GM19239 (cell line): ENCODE results near the gene RBM12.
A peak's percentile ranks its signal among the peaks of the same experiment; 100 is the strongest.
"Not testable (repeated sequence)": the region's sequence is repeated elsewhere in the genome, so short reads cannot be mapped to it uniquely, and the experiment has no call there.

Experiments
- DNase-seq: peaks from one replicate; pipeline ENCODE4 v3.0.0; 2011; ENCODE audit warnings: low spot score; ENCODE audit not compliant: insufficient read length
- FAIRE-seq: peaks from 2 replicates; lab custom pipeline; 2011; peaks lifted over from hg19 to GRCh38; lab: Jason Lieb, UNC

Gene RBM12

DNA sequence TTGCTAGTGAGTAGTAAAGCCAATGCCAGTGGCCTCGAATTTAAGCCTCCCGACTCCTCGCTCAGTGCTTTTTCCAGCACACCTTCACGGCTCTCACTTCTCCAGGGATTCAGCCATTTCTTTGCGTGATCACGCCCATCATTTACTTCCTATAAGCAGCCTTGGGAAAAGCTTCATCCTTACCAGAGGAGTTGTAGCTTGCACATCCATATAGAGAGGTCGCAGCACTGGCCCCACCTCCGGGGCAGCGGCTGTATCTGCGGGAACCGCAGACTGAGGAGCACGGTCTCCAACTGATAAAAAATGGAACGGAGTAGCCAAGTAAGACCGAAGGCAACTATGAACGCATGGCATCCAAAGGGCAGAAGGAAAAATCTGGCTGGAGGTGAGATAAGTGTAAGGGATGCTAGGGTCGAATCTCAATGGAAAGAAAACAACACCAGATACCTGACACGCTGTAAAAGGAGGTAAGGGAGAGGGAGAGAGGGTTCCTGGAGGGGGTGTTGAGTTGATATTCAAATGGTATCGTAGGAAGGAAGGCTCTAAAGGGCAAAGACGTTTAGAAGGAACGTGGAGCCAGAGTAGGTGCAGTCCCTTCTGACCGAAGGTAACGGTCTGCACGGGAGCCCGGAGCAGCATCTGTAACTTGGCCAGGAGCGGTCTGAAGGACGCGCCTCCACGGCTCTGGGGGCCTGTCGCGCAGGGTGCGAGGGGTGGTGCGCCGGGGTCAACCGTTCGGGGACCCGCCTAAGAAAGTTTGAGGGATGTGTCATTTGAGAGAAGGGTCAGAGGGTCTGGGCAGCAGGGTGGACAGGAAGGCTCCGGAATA is 33.8 kb upstream of the RBM12 start:
- FAIRE-seq (peak; percentile 63), DNase-seq (no peak)

DNA sequence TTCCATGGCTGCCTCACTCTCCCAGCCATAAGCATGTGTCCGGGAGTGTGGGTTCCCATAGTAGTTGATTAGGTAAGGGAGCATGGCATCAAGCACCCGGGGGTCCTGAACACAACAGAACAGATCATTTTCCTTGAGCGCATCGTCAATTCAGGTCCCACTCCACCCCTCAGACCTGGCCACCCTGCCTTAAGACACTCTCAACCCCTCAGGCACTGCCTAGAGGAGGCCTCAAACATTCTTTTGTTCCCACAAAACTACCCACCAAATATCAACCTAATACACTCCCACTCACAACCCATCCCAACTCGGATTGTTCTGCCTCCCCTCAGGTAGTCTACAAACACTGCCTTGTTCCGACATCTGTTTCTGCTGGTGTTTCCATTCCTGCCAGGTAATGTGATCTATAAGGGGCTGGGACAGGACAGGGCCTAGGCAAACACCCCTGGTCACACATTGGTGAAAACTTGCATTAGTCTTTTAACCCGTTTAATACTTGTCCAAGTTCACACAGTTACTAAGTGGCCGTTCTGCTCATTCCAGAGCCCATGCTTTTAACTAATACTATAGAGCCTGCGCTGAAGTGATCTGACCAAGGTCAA is 33.1 kb upstream of the RBM12 start:
- DNase-seq = no peak
- FAIRE-seq = no peak

DNA sequence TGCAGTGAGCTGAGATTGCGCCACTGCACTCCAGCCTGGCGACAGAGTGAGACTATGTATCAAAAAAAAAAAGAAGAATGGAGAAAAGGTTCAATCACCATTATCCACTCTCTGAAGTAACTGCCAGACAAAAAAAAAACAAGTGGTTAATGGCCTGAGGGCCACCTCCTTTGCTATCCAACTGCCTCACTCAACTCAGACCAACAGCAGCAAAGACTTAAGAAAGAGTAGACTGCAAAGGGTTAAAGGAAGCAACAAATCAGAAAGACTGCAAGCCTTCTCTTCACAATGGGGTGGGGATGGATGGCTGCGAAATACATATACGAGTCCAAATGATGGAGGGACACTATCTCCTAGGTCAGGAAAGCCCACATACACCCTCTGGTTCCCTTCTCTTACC is 31.3 kb upstream of the RBM12 start:
- no peak for FAIRE-seq
- DNase-seq = no peak

DNA sequence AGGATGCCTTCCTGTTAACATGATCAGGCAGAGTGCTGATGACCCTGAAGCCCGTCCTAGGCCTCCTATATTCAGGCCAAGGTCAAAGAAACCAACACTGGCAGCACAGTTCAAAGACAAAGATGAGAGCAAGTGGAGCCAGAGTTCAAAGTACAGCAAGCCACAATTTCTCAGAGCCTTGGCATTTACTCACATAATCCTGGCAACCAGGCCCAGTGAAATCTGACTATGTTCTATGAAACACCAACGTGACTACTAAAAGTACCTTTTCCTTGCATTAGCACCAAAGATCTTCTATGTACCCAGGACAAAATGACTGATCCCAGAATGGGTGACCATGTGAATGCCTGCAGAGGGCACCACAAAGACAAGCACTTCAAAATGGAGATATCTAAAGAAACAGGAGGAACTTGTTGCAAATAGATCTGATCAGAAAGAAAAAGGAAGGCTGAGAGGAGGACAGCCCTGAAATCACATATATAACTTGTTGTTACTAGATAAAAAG is 30.6 kb upstream of the RBM12 start:
- no peak for DNase-seq
- FAIRE-seq = no peak

DNA sequence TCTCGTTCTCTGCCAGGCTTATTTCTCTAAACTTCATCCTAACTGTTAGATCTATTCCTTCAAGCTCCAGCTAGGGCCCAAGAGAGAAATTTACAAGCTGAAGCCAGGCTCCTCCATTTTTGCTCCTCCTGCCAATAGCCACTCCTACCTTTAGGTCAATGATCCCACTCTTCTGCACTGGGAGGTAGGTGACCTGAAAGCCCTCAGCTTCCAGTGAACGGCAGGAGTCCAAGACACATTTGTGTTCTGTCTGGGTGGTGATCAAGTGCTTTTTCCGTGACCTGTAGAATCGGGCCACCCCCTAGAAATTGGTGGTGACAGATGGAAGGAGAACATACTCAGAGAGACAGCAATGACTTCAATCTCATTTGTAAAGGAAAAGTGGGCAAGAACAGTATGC is 25.6 kb upstream of the RBM12 start:
- no peak for DNase-seq
- FAIRE-seq = no peak

DNA sequence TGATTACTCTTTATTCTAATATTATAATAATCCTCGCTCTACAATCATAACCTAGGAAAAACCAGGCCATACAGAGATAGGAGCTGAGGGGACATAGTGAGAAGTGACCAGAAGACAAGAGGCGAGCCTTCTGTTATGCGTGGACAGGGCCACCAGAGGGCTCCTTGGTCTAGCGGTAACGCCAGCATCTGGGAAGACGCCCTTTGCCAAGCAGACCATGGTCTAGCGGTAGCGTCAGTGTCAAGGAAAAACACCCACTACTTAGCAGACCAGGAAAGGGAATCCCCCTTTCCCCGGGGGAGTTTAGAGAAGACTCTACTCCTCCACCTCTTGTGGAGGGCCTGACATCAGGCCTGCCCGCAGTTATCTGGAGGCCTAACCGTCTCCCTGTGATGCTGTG is 22.2 kb upstream of the RBM12 start:
- DNase-seq, FAIRE-seq: not testable (repeated sequence)

DNA sequence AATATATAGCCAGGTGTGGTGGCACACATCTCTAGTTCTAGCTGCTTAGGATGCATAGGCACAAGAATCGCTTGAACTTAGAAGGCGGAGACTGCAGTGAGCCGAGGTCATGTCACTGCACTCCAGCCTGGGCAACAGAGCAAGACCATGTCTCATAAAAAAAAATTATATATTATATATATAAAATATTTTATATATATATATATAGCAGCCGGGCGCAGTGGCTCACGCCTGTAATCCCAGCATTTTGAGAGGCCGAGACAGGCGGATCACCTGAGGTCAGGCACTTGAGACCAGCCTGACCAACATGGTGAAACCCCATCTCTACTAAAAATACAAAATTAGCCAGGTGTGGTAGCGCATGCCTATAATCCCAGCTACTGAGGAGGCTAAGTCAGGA is 20.7 kb upstream of the RBM12 start:
- not testable (repeated sequence) for FAIRE-seq, DNase-seq

DNA sequence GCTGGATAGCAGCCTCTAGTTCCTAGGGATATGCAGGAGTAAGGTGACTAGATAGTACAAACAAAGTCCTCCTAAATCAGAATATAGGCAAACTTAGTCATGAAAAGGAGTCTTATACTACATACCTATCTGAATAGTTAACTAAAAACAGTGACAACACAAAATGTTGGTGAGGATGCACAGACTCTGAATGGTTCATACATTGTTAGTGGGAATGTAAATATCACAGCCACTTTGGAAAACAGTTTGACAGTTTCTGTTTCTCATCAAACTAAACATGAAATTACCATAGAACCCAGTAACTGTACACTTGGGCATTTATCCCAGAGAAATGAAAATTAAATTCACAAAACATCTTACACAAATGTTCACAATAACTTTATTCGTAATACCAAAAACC is 17.3 kb upstream of the RBM12 start:
- no peak for FAIRE-seq
- DNase-seq = no peak

DNA sequence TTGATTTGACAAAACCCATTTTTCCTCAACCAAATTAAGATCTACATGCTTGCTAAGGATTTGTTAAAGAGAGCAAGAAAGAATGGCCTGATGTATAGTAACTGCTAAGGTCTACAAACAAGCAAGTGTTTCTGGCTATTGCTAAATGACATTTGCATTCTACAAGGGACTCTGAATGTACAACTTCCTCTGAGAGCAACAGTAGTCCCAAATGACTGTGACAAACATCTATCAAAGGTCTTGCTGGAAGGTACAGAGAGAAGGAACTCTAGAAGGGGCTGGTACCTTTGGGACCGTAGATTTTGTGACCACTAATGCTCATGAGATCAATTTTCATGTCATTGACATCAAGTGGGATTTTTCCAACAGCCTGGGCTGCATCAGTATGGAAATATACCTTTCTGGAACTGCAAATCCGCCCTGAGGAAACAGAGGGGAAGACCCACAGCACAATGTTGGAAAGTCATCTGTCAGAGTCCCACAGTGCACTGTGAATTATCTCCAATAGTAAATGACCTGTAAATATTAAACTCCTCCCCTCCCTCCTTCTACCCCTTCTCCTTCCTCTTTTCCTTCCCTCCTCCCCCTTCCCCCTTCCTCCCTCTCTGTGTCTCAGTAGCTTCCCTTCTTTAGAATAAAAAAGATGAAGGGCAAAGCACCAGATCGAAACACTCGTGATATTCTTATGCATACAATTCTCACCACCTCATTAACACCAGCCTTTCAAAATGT is 15.9 kb upstream of the RBM12 start:
- DNase-seq (no peak), FAIRE-seq (no peak)

DNA sequence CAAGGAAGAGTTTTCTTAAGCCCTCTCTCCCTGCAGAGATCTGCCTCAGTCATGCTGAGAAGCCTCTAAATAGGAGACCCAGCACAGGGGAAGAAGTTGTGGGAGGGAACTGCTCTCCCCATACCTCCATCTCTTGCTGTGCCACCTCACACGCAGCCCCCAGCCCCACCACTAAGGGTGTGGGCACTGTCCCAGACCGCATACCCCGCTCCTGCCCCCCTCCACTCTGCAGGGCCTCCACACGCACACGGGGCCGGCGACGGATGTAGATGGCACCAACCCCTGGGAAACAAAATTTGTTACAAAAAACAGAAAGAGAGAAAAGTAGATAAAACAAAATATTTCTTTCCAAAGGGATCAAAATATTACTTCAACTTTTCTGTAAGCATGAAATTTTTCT is 10.2 kb upstream of the RBM12 start:
- FAIRE-seq (no peak), DNase-seq (no peak)

DNA sequence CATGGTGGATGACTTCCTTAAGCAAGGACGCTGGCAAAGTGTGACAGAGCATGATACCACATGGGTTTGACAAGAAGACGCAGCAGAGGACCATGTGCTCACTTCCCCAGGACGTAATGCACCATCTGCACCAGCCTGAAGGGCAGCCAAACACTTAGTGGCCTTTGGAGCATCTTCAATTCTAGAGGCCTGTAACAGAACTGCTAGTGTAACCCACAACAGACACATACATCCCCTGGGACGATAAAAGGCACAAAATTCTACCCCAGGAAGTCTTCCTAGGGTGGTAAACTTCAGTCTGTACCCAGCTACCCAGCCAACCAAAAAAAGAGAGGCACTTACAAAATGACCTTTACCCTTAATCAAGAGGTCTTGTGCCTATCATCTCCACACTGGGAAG is 9.2 kb upstream of the RBM12 start:
- FAIRE-seq (no peak), DNase-seq (no peak)

DNA sequence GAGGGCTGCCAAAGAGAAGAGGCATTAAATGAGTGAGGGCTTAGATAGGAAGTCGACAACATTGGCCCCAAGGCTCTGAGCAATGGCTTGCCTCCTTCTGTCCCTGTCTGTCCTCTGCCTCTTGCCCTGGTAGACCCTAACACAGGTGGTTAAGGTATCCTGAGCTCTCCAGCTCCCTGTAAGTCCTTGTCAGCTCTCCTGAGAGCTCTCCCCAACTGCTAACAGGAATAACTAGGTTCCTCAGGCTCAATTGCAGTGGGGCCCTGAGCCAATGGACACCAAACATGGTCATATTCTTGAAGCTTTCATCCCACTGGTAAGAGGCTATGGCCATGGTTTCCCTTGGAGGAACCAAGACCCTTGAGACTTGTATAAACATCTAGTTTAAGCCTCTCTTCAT is 5.0 kb upstream of the RBM12 start:
- no peak for FAIRE-seq
- DNase-seq = no peak

DNA sequence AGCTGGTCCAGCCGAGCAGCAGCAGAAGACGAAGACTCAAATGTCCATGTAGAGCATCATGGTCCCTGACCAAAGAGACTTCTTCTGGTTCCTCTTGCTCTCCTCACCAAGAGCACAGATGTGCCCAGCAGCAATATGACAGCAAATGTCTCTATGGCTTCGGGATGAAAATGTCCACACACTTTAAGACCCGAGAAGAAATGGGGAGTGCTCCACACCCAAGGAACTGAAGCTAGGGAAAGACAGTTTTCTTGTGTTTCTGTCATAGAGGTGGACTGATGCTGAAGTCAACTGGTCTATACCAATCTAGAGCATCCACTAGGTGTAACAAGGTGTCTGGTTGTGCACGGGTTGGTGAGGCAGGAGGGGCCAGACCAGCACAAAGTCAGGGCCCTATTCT is 4.5 kb upstream of the RBM12 start:
- DNase-seq (no peak), FAIRE-seq (no peak)

DNA sequence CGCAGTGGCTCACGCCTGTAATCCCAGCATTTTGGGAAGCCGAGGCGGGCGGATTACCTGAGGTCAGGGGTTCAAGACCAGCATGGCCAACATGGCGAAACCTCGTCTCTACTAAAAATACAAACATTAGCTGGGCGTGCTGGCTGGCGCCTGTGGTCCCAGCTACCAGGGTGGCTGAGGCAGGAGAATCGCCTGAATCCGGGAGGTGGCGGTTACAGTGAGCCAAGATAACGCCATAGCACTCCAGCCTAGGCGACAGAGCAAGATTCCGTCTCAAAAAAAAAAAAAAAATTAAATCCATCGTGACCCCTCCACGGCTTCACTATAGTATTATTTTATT is 1.2 kb upstream of the RBM12 start:
- no peak for FAIRE-seq
- DNase-seq = no peak

DNA sequence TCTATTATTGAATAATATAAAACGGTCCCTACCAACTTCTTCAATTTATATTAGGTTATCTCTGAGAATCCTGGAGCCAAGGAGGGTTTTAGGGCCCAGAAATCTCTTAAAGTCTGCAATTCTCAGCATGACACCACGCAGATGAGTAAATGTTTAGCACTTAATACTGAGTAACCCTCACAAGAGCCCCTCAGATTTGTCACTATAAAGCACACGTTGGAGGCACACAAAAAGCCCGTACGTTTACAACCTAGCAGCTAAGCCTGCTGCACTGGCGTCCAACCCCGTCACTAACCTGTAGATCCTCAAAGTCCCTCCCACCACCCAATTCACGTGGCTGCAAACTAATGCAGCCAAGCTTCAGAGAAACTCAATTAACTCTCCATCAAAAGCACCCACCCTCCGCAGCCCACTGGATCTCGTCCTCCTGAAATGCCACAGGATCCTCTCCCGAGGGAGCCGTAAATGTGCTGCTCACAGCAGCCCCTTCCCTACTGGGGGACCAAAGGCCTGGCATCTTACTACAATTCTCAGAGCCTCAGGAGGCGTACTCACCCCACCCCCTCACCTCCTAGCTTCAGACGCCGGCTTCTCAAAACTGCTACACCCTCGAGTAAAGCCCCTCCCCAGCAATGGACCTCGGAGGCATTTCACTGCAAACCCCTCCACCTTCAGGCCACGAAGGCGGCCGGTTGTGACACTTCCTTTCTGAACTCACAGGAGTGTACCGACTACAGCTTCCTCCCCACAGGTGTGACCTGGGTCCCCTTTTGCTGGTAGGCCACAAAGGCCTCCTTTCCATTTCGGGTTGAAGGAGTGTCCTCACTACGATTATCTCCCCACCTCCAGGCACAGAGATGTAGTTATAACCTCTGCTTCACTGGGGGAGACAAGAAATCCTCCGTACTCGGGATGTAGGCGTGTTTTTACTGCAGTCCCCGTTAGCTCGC is 909 bp downstream of the RBM12 start:
- peak; percentile 75 for FAIRE-seq
- DNase-seq = peak; percentile 34

DNA sequence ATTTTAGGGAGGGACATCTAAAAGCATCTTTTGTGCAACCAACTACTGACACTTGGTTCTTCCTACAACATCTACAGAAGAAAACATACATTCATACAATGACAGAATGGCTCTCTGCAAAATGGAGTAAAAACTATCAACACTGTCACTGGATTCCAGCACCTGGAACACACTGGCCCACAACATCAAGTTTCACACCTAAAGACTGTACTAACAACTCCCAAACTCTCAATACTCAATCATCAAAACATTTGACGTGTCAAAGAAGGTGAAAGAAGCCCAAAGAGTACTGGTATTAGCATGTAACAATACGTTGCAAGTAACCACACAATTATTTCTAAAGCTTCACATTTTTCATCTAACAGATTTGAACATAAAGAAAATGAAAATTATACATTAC is 2.1 kb downstream of the RBM12 start:
- FAIRE-seq = peak; percentile 18

DNA sequence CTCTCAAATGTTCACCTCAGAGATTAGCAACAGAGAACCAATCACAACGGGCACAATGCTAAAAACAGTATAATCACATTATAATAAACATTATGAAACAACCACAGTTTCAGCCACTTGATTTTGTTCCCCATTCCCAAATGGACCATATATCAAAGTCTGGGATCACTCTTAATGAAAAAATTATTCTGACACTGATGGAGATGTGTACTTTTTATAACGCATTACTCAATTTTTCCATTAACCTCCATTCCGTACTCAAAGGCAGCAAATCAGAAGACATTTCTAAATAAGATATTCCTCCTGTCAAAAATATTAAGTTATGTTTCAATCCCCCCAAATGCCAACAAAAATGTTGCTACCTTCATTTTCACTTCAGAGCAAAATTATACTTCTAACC is 2.8 kb downstream of the RBM12 start:
- DNase-seq (no peak), FAIRE-seq (no peak)

More for the DNA sequence above, 2.1 kb downstream of the RBM12 start:
- DNase-seq = no peak

DNA sequence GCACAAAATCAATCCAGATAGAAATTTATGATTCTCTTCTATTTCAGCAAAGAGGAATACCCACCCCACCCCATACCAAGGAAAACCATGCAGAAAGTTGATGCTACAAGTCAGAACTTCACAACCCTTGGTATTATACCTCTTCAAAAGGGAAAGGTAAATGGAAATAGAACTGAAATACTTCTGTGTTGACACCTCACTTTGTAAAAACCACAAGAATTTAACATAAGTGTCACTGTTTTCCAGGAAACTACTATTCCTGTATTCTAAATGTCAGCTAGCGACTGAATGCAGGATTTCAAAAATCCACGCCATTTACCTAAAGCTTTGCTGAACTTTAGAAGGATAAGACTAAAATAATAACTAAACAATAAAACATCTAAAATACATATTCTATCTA is 3.6 kb downstream of the RBM12 start:
- DNase-seq (no peak), FAIRE-seq (peak; percentile 39)

DNA sequence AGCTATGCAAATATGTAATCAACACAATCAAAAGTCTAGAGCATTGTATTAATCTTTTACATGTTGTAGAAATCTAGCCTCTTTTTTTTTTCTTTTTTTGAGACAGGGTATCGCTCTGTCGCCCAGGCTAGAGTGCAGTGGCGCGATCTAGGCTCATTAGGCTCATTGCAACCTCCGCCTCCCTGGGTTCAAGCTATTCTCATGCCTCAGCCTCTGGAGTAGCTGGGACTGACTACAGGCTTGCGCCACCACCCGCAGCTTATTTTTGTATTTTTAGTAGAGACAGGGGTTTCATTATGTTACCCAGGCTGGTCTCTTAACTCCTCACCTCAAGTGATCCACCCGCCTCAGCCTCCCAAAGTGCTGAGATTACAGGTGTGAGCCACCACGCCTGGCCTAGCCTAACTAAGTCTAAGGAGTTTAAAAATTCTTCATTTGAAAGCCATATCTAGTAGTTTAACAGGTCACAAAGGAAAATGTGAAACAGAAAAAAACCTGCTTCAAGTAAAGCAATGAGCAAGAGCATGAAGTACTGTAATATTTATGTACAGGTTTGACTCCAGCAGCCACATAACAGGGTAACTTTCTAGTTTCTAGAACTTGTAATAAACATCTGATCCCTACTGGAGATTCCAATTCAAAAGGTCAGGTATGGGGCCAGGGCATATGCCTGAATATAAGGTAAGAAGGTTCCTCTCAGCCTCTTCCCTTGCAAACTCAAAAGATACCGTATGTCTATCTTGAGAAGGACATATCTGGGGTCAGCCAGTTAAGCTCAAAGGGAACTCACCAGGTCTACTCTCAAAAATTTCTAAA is 4.4 kb downstream of the RBM12 start:
- DNase-seq (no peak), FAIRE-seq (no peak)
